ENCODE data around the gene CIAO3. TPM values are rescaled to one million over a fixed set of nuclear protein-coding genes. Genes with fewer than 3 reads are reported as not detected.

The CIAO3 gene
- total and polyA plus RNA-seq, 10 of the 15 experiments (the other 5 are each of a cell fraction or from before 2014, with no cell fraction given): 1.4 to 37.5 (median 30.8) TPM

- ChIA-PET RAD21 (ENCODE audit: unreplicated experiment) (no interaction called here), POLR2A (no interaction called here), CTCF (no interaction called here), SMC1A (ENCODE audit: uncharacterized antibody, unreplicated experiment) (no interaction called here)
- in situ Hi-C loops (cut with MboI): no loop called here
- intact Hi-C loops (cut with micrococcal nuclease; ENCODE audit: unreplicated experiment): no loop called here
- BruUV-seq (replicated peaks): no TSS peak
- Histone ChIP-seq H3K79me2 (ENCODE audit: control insufficient read depth, insufficient read depth, low read length) (no peaks in the 10 kb centered on the region), H3K27me3 (replicated peaks in 1 of 2; ENCODE audit: control insufficient read depth in 2 of 2, insufficient read depth in 2 of 2, low read length in 1 of 2) (no peaks in the 10 kb centered on the region), H3K4me1 (ENCODE audit: control insufficient read depth, insufficient read depth, low read length) (no peaks in the 10 kb centered on the region), H3K36me3 (ENCODE audit: control insufficient read depth in 2 of 2, insufficient read depth in 2 of 2, low read length in 1 of 2) (no peaks in the 10 kb centered on the region), H2AFZ (ENCODE audit: control insufficient read depth, low read depth, low read length) (no peak overlapping the region), H3K9ac (ENCODE audit: control insufficient read depth, insufficient read depth, low read length) (no peak overlapping the region), H3K4me3 (no peak overlapping the region), H3K9me3 (replicated peaks; ENCODE audit: control insufficient read depth, insufficient read depth, low read length) (no peaks in the 10 kb centered on the region), H3K4me2 (ENCODE audit: control insufficient read depth, insufficient read depth) (no peak overlapping the region), H4K20me1 (ENCODE audit: control insufficient read depth, insufficient read depth) (no peaks in the 10 kb centered on the region), H3K27ac (ENCODE audit: control insufficient read depth, insufficient read depth) (no peak overlapping the region)
- ATAC-seq (no peak), DNase-seq (ENCODE audit: low read depth, low spot score) (no peak), FAIRE-seq (no peak)
- TF ChIP-seq ZBTB11 (CRISPR knock-in tag; IDR thresholded peaks at IDR 0.05): no peak
- TF ChIP-seq NBN (IDR thresholded peaks at IDR 0.05): no peak
- WGBS (ENCODE audit: insufficient coverage, insufficient replicate concordance, low lambda C conversion rate, missing lambda C conversion rate): 35% methylated on average over 36 of the region's 36 CpGs
These were observed 34.5 kb upstream of the CIAO3 start for GRCh38 chr16:775236-775796.

Measured in GM12878 (cell line).